Measurements from ENCODE around the gene CDK5RAP3. TPM values are rescaled to one million over a fixed set of nuclear protein-coding genes. Genes with fewer than 3 reads are reported as not detected.
A peak's percentile ranks its signal among the peaks of the same experiment; 100 is the strongest.

Gene CDK5RAP3
- total and polyA plus RNA-seq, 2 of the 13 experiments (the other 11 are each of a cell fraction or from before 2014, with no cell fraction given): 128 to 154 TPM

DNA sequence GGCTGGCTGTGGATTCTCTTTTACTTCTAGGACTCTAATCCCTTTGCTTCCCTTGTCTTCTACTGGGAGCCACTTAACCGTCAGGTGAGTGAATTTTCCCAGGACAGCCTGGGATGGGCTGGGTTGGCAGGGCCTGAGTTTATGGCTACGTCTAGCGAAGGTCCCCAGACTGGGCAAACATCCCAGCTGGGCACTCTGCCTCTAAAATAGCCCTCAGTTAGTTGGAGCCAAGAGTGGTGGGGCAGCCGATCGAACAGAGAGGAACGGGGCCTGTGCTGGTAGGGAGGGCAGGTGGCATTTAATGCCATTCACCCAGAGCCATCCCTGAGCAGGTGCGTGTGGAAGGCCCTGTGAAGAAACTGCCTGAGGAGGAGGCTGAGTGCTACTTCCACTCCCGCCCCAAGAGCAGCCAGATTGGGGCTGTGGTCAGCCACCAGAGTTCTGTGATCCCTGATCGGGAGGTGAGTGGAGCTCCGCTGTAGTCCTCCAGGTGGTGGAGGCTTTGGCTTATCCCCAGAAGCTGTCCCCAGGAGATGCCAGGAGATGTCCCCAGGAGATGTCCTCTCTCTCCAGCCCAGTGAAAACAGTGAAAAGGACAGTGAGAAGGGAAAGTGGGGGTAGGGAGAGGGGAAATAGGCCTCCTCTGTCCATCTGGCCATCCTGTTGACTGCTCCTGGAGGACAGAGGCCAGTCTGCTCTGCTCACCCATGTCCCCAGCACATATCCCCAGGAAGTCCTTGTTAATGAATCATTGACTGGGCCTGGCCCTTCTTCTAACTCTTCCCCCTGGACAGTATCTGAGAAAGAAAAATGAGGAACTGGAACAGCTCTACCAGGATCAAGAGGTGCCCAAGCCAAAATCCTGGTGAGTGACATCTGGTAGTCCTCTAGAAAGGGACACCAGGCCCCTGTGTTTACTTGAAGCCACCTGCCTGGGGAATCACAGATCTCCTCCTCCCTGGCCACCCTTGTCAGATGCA lies 25.1 kb upstream of the CDK5RAP3 start (continued):
- TF ChIP-seq, protein P1, sequence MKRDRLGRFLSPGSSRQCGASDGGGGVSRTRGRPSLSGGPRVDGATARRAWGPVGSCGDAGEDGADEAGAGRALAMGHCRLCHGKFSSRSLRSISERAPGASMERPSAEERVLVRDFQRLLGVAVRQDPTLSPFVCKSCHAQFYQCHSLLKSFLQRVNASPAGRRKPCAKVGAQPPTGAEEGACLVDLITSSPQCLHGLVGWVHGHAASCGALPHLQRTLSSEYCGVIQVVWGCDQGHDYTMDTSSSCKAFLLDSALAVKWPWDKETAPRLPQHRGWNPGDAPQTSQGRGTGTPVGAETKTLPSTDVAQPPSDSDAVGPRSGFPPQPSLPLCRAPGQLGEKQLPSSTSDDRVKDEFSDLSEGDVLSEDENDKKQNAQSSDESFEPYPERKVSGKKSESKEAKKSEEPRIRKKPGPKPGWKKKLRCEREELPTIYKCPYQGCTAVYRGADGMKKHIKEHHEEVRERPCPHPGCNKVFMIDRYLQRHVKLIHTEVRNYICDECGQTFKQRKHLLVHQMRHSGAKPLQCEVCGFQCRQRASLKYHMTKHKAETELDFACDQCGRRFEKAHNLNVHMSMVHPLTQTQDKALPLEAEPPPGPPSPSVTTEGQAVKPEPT (CRISPR knock-in tag; IDR thresholded peaks at IDR 0.05; ENCODE audit: low read depth): no peak
- TF ChIP-seq SIX4 (CRISPR knock-in tag; IDR thresholded peaks at IDR 0.05) (no peak), FOXO1 (CRISPR knock-in tag; IDR thresholded peaks at IDR 0.05) (no peak), ZFP82 (CRISPR knock-in tag; IDR thresholded peaks at IDR 0.05; ENCODE audit: borderline replicate concordance) (no peak), ZNF598 (CRISPR knock-in tag; IDR thresholded peaks at IDR 0.05; ENCODE audit: borderline replicate concordance) (no peak), SP5 (CRISPR knock-in tag; IDR thresholded peaks at IDR 0.05; ENCODE audit: borderline replicate concordance, low read depth) (no peak), SRSF4 (IDR thresholded peaks at IDR 0.05; ENCODE audit: low read depth, low read length, poor library complexity, severe bottlenecking) (no peak), MAF1 (CRISPR knock-in tag; IDR thresholded peaks at IDR 0.05; ENCODE audit: borderline replicate concordance) (no peak), U2AF2 (IDR thresholded peaks at IDR 0.05; ENCODE audit: low read depth, low read length) (no peak), NCOR1 (IDR thresholded peaks at IDR 0.05; ENCODE audit: borderline replicate concordance, low read length) (no peak), ELF3 (CRISPR knock-in tag; IDR thresholded peaks at IDR 0.05) (no peak), POLR2A (IDR thresholded peaks at IDR 0.05; ENCODE audit: insufficient read depth in 1 of 2, low read depth in 2 of 2, low read length in 2 of 2) (no peak), PITX1 (CRISPR knock-in tag; IDR thresholded peaks at IDR 0.05) (no peak), MTF1 (CRISPR knock-in tag; IDR thresholded peaks at IDR 0.05) (no peak), AGO2 (optimal IDR thresholded peaks at IDR 0.05; ENCODE audit: low read depth, low read length) (peak; percentile 30), SMARCC2 (IDR thresholded peaks at IDR 0.05) (no peak), ETV5 (CRISPR knock-in tag; IDR thresholded peaks at IDR 0.05; ENCODE audit: borderline replicate concordance) (peak; percentile 10), ZNF772 (CRISPR knock-in tag; IDR thresholded peaks at IDR 0.05) (no peak; the same call in 1 of the 2 replicates), SALL1 (CRISPR knock-in tag; IDR thresholded peaks at IDR 0.05) (no peak), SMARCE1 (IDR thresholded peaks at IDR 0.05; ENCODE audit: borderline replicate concordance) (no peak), TBX2 (CRISPR knock-in tag; IDR thresholded peaks at IDR 0.05; ENCODE audit: borderline replicate concordance) (no peak), ZNF644 (CRISPR knock-in tag; IDR thresholded peaks at IDR 0.05; ENCODE audit: low read depth) (no peak), HES4 (CRISPR knock-in tag; IDR thresholded peaks at IDR 0.05; ENCODE audit: borderline replicate concordance) (no peak)
- TF ChIP-seq, protein P2, sequence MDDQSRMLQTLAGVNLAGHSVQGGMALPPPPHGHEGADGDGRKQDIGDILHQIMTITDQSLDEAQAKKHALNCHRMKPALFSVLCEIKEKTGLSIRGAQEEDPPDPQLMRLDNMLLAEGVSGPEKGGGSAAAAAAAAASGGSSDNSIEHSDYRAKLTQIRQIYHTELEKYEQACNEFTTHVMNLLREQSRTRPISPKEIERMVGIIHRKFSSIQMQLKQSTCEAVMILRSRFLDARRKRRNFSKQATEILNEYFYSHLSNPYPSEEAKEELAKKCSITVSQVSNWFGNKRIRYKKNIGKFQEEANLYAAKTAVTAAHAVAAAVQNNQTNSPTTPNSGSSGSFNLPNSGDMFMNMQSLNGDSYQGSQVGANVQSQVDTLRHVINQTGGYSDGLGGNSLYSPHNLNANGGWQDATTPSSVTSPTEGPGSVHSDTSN (CRISPR knock-in tag; IDR thresholded peaks at IDR 0.05; ENCODE audit: borderline replicate concordance): no peak
- TF ChIP-seq, protein P3, sequence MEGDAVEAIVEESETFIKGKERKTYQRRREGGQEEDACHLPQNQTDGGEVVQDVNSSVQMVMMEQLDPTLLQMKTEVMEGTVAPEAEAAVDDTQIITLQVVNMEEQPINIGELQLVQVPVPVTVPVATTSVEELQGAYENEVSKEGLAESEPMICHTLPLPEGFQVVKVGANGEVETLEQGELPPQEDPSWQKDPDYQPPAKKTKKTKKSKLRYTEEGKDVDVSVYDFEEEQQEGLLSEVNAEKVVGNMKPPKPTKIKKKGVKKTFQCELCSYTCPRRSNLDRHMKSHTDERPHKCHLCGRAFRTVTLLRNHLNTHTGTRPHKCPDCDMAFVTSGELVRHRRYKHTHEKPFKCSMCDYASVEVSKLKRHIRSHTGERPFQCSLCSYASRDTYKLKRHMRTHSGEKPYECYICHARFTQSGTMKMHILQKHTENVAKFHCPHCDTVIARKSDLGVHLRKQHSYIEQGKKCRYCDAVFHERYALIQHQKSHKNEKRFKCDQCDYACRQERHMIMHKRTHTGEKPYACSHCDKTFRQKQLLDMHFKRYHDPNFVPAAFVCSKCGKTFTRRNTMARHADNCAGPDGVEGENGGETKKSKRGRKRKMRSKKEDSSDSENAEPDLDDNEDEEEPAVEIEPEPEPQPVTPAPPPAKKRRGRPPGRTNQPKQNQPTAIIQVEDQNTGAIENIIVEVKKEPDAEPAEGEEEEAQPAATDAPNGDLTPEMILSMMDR (CRISPR knock-in tag; IDR thresholded peaks at IDR 0.05): no peak; the same call in 1 of the 2 replicates
